GM12878 (cell line): ENCODE results near the gene NCS1. TPM values are rescaled to one million over a fixed set of nuclear protein-coding genes. Genes with fewer than 3 reads are reported as not detected.

Source experiments
- ATAC-seq: fragments of 200-7000 bp; cut with Tn5 transposase; 3 replicates; pipeline ENCODE4 v1.9.1; 2020; ENCODE audit warnings: mild to moderate bottlenecking, moderate library complexity
- BruUV-seq: library from RNA; stranded (reverse); fragments of 400-500 nt; replicated peaks from 2 replicates; lab custom pipeline; 2021; lab: Mats Ljungman, UMichigan
- CTCF ChIA-PET: fragments of 300-600 bp; sonication (Branson Sonifier 250); formaldehyde crosslinking; extraction: SDS; loops from one replicate; lab custom pipeline; 2021; ENCODE audit warnings: inconsistent platforms; lab: Yijun Ruan, JAX
- POLR2A ChIA-PET: fragments of 350-600 bp; formaldehyde crosslinking; extraction: SDS; loops from one replicate; lab custom pipeline; 2021; ENCODE audit warnings: inconsistent platforms; lab: Charles Lee
- RAD21 ChIA-PET: fragments of 300-600 bp; sonication (Branson Sonifier 250); formaldehyde crosslinking; loops from one replicate; lab custom pipeline; 2023; ENCODE audit warnings: antibody characterized with exemption; ENCODE audit not compliant: unreplicated experiment; lab: Charles Lee
- SMC1A ChIA-PET: fragments of 300-600 bp; sonication (Branson Sonifier 250); formaldehyde crosslinking; loops from one replicate; lab custom pipeline; 2023; ENCODE audit not compliant: unreplicated experiment, uncharacterized antibody; lab: Charles Lee
- DNase-seq: peaks from one replicate; pipeline ENCODE4 v3.0.0-alpha.2; 2011; ENCODE audit warnings: low read depth, low spot score
- FAIRE-seq: peaks from 3 replicates; lab custom pipeline; 2011; peaks lifted over from hg19 to GRCh38; lab: Jason Lieb, UNC
- H2AFZ ChIP-seq: 2 replicates; pipeline ENCODE4 v1.6.0; 2011; ENCODE audit warnings: low read depth, low read length, control low read depth; ENCODE audit not compliant: control insufficient read depth
- H3K27ac ChIP-seq: 2 replicates; pipeline ENCODE4 v1.5.1; 2011; ENCODE audit warnings: control low read depth; ENCODE audit not compliant: control insufficient read depth, insufficient read depth
- H3K27me3 ChIP-seq, 2 experiments: replicated peaks in 1 of 2; 2 replicates each; pipeline versions ENCODE4 v1.6.0 to v1.6.1; 2011; ENCODE audit warnings: low read length in 1 of 2; ENCODE audit not compliant: control insufficient read depth in 2 of 2, insufficient read depth in 2 of 2
- H3K36me3 ChIP-seq, 2 experiments: 2 replicates each; pipeline ENCODE4 v1.5.1; 2011; ENCODE audit warnings: low read length in 1 of 2; ENCODE audit not compliant: control insufficient read depth in 2 of 2, insufficient read depth in 2 of 2
- H3K4me1 ChIP-seq: 2 replicates; pipeline ENCODE4 v1.6.1; 2011; ENCODE audit warnings: mild to moderate bottlenecking, low read length, moderate library complexity, mixed read lengths; ENCODE audit not compliant: control insufficient read depth, insufficient read depth
- H3K4me2 ChIP-seq: 2 replicates; pipeline ENCODE4 v1.6.0; 2011; ENCODE audit warnings: control low read depth; ENCODE audit not compliant: control insufficient read depth, insufficient read depth
- H3K4me3 ChIP-seq: fragments of 200-600 bp; sonication (generic); 2 replicates; pipeline ENCODE4 v1.5.1; 2016
- H3K79me2 ChIP-seq: 2 replicates; pipeline ENCODE4 v1.6.0; 2011; ENCODE audit warnings: low read length; ENCODE audit not compliant: control insufficient read depth, insufficient read depth
- H3K9ac ChIP-seq: 2 replicates; pipeline ENCODE4 v1.8.0; 2011; ENCODE audit warnings: low read length, control low read depth, mixed read lengths; ENCODE audit not compliant: control insufficient read depth, insufficient read depth
- H3K9me3 ChIP-seq: replicated peaks from 3 replicates; pipeline ENCODE4 v1.5.1; 2011; ENCODE audit warnings: mild to moderate bottlenecking, low read length; ENCODE audit not compliant: control insufficient read depth, insufficient read depth
- H4K20me1 ChIP-seq: 2 replicates; pipeline ENCODE4 v1.6.0; 2011; ENCODE audit not compliant: control insufficient read depth, insufficient read depth
- BACH1 ChIP-seq: fragments of 450-650 bp; IDR thresholded peaks from 2 replicates; pipeline ENCODE4 v1.6.1; 2017; ENCODE audit warnings: mild to moderate bottlenecking, borderline replicate concordance
- ESRRA ChIP-seq: IDR thresholded peaks from 2 replicates; pipeline ENCODE4 v1.6.1; 2012; ENCODE audit warnings: mild to moderate bottlenecking, low read length, improper control_type of control experiment
- NR2C1 ChIP-seq: fragments of 450-650 bp; IDR thresholded peaks from 2 replicates; pipeline ENCODE4 v1.6.1; 2017; ENCODE audit warnings: antibody characterized with exemption, mild to moderate bottlenecking, moderate library complexity
- PML ChIP-seq: IDR thresholded peaks from 2 replicates; pipeline ENCODE4 v1.6.1; 2012; ENCODE audit warnings: low read length, inconsistent platforms
- YBX1 ChIP-seq: fragments of 450-650 bp; IDR thresholded peaks from 2 replicates; pipeline ENCODE4 v1.6.1; 2016; ENCODE audit warnings: antibody characterized with exemption
- ZBTB33 ChIP-seq: fragments of 450-650 bp; IDR thresholded peaks from 2 replicates; pipeline ENCODE4 v1.6.1; 2017; ENCODE audit warnings: mild to moderate bottlenecking
- ZBTB4 ChIP-seq: fragments of 450-650 bp; formaldehyde crosslinking; IDR thresholded peaks from 2 replicates; pipeline ENCODE4 v1.4.0; 2022; ENCODE audit warnings: mild to moderate bottlenecking, moderate library complexity
- ZNF384 ChIP-seq: IDR thresholded peaks from 2 replicates; pipeline ENCODE4 v1.6.1; 2012; ENCODE audit warnings: low read depth, mild to moderate bottlenecking, low read length, improper control_type of control experiment, borderline replicate concordance
- WGBS: methylation state at CpG from one replicate; pipeline ENCODE4 v1.1.6; 2016; ENCODE audit warnings: low lambda C conversion rate; ENCODE audit not compliant: insufficient replicate concordance, insufficient coverage; ENCODE audit errors: missing lambda C conversion rate; 5-methylcytosine and 5-hydroxymethylcytosine counted together
- in situ Hi-C: fragments of 300-500 bp; cut with MboI; formaldehyde crosslinking; loops from 9 replicates; pipeline ENCODE4 v1.14.3; 2018; ENCODE audit warnings: mixed read lengths
- intact Hi-C: fragments of 100-400 bp; cut with micrococcal nuclease; formaldehyde crosslinking; loops from one replicate; pipeline ENCODE4 v1.14.2; 2022; ENCODE audit not compliant: unreplicated experiment
- polyA plus RNA-seq, 11 experiments: library from polyadenylated mRNA; depleted of rRNA in 4 of 11; unstranded in 6 of 11; stranded (reverse) in 5 of 11; fragments of >200 nt; fragmentation: Nextera tagmentation in 4 of 11; fragmentation: Illumina TruSeq in 1 of 11; extraction: Ambion mirVana in 4 of 11; extraction: Trizol in 1 of 11; gene quantifications; 1 replicate in 1 of 11; 2 replicates in 10 of 11; pipeline versions ENCODE4 v1.2.1 to v1.2.3, GENCODE V29; 2011 to 2016; ENCODE audit warnings: inconsistent platforms in 2 of 11, missing spikeins in 2 of 11, low read depth in 1 of 11
- total RNA-seq, 4 experiments: library from RNA; depleted of rRNA in 3 of 4; stranded (reverse); fragments of >200 nt in 3 of 4; fragmentation: Illumina TruSeq in 1 of 4; extraction: Trizol in 1 of 4; gene quantifications; 2 replicates each; pipeline versions ENCODE4 v1.2.1 to v1.2.3, GENCODE V29; 2013 to 2021

Gene NCS1
- total and polyA plus RNA-seq, 10 of the 15 experiments (the other 5 are each of a cell fraction or from before 2014, with no cell fraction given) = 0.04 to 0.22 (median 0.06) TPM; not detected in 4

- Histone ChIP-seq H3K27ac (no peak overlapping the region), H3K79me2 (no peaks in the 10 kb centered on the region), H3K27me3 (no peaks in the 10 kb centered on the region; a peak in 1 of 4 replicates), H3K36me3 (no peaks in the 10 kb centered on the region), H4K20me1 (no peaks in the 10 kb centered on the region), H2AFZ (no peak overlapping the region), H3K9ac (no peak overlapping the region), H3K4me1 (no peaks in the 10 kb centered on the region), H3K9me3 (no peaks in the 10 kb centered on the region), H3K4me3 (no peak overlapping the region), H3K4me2 (no peak overlapping the region)
- intact Hi-C loops (no loop called here), in situ Hi-C loops (no loop called here)
- CTCF ChIA-PET = interaction anchor here (0.9 to 1.3 kb wide), 3 partner anchors 8 to 79 kb away, joined by 3 read pairs; no protein-coding TSS in a partner anchor
- FAIRE-seq (no peak), DNase-seq (no peak), ATAC-seq (no peak)
- 9% methylated on average over 7 of the region's 7 CpGs for WGBS
- TF ChIP-seq PML (no peak), ZNF384 (no peak), YBX1 (no peak), BACH1 (no peak), ZBTB33 (no peak), ESRRA (no peak), NR2C1 (no peak), ZBTB4 (CRISPR knock-in tag) (no peak)
- SMC1A ChIA-PET = no interaction called here
- POLR2A ChIA-PET = no interaction called here
- RAD21 ChIA-PET = no interaction called here
- BruUV-seq = no TSS peak
Measured at GRCh38 chr9:130157079-130157478, 15.1 kb upstream of the NCS1 start.
